G401 (cell line): ENCODE results near the gene ELK4. TPM values are rescaled to one million over a fixed set of nuclear protein-coding genes. Genes with fewer than 3 reads are reported as not detected.
A peak's percentile ranks its signal among the peaks of the same experiment; 100 is the strongest.
"Not testable (repeated sequence)": the region's sequence is repeated elsewhere in the genome, so short reads cannot be mapped to it uniquely, and the experiment has no call there.

Experiments
- DNase-seq: peaks from one replicate; pipeline ENCODE4 v3.0.0-alpha.2; 2015; ENCODE audit warnings: low spot score
- in situ Hi-C: cut with HindIII; loops from 2 replicates; pipeline ENCODE4 v1.10.0; 2016; ENCODE audit warnings: low sequenced_read_pairs, mixed read lengths
- total RNA-seq: library from RNA; depleted of rRNA; stranded (reverse); fragments of >200 nt; shearing (Covaris generic); gene quantifications from 2 replicates; pipeline ENCODE4 v1.2.3, GENCODE V29; 2014

ELK4 gene
- total RNA-seq, 1 experiment from 2014 or later = 5.1 TPM

DNA sequence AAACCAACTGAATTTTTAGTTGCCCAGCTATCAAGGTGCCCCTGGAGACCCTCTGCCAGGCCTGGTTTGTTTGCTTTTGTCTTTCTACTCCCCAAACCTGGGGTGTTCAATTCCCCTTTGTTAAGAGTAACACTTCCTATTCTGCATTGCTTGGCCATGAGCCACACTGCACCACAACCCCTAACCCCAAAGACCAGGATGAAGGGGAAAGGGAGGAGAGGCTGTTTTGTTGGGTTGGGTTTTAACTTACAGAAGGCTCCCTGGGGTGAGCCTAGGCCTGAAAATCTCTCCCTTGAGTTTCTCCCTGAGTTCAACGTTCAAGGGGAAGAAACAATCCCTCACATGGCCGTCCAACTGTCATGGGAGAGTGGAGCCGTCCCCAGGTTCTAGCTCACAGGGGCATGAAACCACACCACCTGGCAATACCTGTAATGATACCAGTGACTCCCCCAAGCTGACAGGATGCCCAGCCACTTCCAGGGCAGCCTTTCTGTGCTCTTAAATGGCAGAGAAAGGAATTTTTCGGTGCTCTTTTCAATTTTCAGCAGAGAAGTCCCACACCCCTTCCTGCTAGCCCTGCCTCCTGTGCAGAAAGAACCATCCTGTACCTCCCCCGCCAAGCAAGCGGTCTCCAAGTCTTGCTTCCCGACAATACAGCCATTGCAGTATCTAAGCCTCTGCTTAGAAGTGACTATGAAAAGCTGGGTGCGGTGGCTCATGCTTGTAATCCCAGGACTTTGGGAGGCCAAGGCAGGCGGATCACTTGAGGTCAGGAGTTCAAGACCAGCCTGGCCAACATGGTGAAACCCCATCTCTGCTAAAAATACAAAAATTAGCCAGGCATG lies 33.6 kb upstream of the ELK4 start:
- in situ Hi-C loops = no loop called here
- no peak for DNase-seq

DNA sequence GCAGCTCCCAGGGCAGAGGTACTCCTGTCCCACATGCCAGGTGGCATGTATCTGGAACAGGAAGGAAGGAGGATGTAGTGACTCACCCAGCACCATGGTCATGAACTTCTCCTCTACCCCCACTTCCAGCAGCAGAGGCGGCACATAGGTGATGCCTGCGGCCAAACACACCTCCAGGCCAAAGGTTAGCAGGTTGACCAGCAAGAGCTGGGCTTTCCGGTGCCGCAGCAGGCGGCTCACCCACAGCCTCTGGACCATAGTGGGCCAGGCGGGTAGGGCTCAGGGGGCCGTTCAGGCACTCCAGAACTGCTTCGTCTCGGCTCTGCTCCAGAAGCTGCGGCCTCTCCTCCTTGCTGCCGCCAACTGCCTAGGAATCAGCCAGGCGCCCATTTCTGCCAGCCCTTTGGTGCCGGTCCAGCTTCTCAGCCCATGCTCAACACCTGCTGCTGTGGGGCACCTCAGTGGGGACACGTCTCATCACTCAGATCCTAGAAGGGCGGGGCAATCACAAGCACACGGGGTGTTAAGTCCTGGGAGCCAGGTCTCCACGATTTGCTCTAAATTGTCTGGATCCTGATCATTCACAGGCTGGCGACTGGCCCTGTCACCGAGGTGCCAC lies 32.7 kb upstream of the ELK4 start:
- DNase-seq = peak; percentile 45
- in situ Hi-C loops = no loop called here

DNA sequence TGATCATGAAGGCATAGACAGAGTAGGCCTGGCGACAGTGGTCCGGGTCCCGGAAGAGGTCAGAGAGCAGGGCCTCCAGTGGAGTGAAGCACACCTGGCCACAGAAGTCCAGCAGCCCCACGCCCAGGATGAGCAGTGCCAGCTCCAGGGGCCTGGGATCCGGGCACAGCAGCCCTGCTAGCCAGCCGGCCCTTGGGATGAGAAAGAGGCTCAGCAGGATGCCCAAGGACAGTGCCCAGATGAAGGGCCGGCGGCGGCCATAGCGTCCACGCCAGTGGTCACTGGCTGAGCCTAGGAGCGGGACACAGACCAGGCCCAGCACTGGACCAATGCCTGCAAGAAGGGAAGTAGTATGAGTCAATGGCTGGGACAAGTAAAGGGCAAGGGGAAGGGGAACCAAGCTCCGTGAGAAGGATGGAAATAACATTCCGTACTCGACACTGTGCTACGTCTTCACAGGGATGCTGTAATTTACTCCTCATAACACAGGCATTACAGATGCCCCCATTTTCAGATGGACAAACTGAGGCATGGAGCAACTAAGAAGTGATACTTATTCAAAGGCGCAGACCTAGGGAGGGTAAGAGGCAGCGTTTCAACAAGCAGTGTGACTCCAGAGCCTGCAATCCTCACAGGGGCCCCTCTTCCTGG lies 31.6 kb upstream of the ELK4 start:
- DNase-seq = no peak
- in situ Hi-C loops = no loop called here

DNA sequence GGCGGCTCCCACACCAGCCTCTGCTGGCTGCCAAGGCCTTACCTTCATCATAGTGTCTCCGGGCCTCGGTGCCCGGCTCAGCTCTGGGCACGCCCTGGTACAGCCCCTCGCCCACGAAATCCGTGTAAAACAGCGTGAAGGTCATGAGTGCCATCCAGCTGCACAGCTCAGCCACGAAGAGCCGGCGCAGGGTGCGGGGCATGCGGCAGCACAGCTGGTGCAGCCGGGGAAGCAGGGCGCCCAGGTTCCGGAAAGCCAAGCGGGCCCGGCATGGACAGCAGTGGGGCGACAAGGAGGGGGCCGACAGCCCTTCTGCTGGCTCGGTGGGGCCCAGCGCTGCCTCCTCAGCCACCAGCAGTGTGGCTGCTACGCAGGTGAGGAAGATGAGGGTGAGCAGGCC lies 31.0 kb upstream of the ELK4 start:
- in situ Hi-C loops = no loop called here
- DNase-seq = no peak

DNA sequence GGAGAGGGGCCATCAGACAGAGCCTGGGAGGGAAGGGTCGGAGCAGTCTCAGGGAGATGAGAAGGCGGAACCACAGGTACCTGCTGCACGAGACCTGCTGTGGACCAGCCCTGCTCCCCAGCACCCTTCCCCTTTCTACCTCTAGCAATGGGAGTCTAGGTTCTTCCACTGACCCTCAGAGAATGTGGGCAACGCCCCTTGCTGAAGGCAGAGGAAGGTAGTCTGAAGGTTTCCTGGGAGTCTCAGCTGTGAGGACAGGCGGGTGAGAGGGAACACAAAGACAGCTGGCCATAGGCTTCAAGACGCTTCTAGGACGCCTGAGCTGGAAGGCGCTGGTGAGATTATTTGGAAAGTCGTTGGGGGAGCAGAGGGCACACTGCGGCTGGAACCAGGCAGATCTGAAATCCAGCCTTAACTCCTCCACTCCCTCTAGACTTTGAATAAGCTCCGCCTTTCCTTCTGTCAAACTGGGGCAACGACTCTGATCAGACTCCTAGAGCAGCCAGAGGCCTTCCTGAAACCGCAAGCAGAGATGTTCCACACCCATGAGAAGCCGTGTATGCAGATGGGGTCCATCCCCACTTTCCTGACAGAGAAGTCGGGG lies 30.4 kb upstream of the ELK4 start:
- in situ Hi-C loops = no loop called here
- peak; percentile 72 for DNase-seq

DNA sequence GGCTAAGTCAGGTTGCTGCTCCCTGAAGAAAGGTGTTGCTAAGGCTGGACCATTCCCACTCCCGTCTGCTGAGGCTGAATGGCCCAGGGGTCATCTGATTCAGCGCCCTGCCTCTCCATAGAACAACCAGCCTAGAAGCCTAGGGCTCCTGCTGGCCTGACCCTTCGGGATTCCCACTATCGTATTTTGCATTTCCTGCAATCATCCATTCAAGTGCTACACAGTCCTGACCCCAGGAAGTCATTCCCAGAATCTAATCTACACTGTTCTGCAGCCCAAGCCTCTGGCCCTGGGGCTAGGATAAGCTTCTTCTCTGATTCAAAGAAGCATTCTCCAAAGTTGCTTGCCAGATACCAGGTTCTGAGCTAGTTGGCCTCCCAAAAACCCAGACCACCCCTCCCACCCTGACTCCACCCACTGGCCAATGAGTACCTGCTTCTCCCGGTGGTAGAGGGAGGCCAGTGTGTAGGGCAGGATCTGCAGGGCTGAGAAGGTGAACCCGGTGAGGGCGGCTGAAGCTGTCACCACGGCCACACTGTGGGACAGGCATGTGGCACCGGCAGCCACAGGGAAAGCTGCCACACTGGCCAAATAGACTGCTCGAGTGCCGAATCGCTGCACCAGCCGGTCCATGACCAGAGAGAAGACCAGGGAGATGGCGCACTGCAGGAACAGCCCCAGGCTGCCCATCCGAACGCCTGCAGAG lies 29.8 kb upstream of the ELK4 start:
- peak; percentile 39 for DNase-seq
- in situ Hi-C loops = no loop called here

DNA sequence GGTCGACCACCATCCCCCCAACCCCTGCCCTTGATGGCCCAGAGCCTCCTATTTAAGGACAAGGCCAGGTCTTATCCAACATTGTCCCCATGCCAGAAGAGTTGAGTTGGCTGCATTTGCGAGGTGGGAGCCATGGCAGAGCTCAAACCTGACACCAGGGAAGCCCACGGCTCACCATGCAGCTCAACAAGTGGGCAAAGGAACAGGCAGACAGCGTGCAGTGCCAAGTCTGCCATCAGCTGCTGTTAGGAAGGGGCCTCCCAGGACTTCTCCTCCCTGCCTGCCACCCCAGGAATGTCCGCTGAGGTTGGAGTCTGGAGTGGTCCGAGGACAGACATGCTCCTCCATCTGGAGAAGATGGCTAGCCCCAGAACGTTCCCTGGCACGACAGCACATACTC lies 28.6 kb upstream of the ELK4 start:
- DNase-seq = no peak
- in situ Hi-C loops = no loop called here

DNA sequence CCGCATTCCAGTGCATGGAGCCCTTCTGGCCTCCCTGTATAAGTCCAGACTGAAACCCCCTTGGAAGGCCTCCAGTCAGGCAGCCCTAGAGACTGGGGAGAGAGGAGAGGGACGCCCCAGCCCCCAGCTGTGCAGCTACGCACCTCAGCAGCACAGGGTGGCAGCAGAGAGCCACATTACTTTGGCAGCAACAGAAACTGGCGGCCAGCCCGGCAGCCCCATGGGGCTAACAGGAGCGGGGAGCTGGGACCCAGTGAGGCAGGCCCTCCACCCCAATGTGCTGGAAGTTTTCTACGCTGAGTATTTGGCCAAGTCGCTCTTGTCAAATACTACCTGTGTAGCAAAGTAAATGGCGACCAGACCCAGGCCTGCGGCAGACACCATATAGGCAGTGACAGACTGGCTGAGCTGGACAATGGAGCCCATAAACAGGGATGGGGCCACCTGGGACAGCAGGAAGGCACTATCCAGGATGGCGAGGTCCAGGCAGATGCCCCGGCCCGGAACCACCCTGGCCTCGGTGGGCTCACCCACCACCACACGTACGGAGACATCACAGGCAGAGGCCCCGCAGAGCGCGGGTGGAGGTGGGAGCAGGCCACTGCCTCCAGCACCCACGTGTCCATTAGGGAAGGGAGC lies 27.3 kb upstream of the ELK4 start:
- in situ Hi-C loops = no loop called here
- peak; percentile 82 for DNase-seq

DNA sequence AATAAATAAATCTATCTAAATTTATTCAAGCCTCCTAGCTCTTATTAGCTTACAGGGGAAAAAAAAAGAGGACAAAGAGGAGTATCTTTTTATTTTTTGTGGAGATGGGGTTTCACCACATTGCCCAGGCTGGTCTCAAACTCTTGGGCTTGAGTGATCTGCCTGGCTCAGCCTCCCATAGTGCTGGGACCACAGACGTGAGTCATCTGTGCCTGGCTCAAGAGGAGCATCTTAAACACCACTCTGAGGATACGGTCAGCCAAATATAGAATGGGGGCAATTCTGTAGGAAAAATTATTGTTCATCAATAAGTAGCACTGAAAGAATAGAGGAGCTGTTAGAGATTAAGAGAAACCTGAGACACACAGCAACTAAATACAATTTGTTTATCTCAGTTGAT lies 24.4 kb upstream of the ELK4 start:
- in situ Hi-C loops = no loop called here
- no peak for DNase-seq

DNA sequence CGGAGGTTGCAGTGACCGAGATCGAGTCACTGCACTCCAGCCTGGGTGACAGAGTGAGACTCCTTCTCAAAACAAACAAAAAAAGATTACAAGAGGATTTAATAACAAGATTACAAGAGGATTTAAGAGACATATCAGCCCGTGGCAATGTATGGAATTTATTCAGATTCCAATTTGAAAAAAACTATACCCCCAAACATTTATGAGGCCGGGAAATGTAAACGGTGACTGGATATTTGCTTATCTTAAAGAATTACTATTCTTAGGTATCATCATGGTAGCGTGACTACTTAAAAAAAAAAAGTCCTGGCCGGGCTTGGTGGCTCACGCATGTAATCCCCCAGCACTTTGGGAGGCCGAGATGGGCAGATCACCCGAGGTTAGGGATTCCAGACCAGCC lies 21.2 kb upstream of the ELK4 start:
- in situ Hi-C loops = no loop called here
- DNase-seq = no peak

DNA sequence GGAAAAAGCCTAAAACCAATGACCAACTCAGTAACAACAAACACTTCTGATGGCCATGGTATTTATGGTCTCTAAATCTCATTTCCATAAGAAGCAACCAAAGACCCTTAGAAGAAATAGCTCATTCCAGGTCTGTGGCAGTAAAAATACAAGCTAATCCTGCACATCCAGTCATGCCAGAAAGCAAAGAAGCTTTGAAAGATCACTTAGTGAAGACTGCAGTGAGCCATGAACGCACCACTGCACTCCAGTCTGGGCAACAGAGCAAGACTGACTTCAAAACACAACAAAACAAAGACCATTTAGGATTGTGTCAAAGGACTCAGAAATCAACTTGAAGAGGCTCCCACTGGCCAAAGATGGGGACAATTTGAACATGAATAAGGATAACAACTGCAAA lies 18.4 kb upstream of the ELK4 start:
- DNase-seq = no peak
- in situ Hi-C loops = no loop called here

DNA sequence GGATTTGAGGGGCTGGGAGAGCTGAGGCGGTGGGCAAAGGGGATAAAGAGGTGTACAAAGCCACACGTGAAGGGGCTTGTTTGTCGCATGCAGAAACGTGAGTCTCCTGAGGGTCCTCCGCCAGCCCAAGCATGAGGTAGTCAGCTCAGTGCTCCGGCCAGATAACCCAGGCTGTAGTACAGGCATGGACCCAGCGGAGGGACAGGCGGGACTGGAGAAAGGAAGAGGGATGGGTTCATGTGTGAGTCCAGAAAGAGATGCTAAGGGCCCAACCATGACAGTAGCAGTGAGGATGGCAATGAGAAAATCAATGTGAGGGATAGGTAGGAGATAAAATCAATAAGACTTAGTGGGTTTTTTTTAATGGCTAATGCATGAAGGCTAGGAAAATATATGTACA lies 13.7 kb upstream of the ELK4 start:
- in situ Hi-C loops = no loop called here
- DNase-seq = no peak

DNA sequence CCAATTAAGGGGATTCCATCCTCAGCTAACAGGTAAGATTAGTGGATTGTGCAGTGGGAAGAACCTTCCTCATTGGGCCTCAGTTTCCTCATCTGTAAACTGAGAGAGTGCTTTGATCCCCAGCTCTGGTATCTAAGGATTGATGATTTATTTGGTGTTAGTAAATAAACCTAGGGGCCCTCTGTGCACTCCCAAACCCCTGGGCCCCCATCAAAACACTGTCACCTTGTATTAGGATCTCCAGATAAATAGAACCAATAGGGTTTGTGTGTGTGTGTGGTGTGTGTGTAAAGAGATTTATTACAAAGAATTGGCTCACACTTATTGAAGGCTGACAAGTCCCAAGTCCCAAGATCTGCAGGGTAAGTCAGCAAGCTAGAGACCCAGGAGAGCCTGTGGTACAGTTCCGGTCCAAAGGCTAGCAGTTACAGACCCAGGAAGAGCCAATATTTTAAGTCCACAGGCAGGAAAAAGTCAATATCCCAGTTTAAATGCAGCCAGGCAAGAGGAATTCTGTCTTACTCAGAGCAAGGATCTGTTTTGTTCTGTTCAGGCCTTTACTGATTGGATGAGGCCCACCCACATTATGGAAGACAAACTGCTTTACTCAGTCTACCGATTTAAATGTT lies 11.0 kb upstream of the ELK4 start:
- in situ Hi-C loops = no loop called here

DNA sequence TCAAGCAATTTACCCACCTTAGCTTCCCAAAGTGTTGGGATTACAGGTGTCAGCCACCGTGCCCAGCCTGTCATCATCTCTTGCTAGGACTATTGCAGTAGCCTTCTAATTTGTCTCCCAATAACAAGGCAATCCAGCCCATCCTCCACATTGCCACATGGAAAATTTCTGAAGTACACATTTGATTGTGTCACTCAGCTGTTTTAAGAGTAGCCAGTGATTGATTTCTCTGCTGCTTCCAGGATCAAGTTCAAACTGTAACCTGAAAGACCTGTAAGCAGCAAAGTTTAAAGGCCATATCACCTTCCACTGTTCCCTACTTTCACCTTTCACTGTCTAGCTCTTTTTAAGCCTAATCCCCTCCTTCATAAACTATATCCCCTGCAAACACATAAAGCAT lies 7.8 kb upstream of the ELK4 start:
- in situ Hi-C loops = no loop called here
- no peak for DNase-seq

More for the DNA sequence above, 11.0 kb upstream of the ELK4 start:
- no peak for DNase-seq

DNA sequence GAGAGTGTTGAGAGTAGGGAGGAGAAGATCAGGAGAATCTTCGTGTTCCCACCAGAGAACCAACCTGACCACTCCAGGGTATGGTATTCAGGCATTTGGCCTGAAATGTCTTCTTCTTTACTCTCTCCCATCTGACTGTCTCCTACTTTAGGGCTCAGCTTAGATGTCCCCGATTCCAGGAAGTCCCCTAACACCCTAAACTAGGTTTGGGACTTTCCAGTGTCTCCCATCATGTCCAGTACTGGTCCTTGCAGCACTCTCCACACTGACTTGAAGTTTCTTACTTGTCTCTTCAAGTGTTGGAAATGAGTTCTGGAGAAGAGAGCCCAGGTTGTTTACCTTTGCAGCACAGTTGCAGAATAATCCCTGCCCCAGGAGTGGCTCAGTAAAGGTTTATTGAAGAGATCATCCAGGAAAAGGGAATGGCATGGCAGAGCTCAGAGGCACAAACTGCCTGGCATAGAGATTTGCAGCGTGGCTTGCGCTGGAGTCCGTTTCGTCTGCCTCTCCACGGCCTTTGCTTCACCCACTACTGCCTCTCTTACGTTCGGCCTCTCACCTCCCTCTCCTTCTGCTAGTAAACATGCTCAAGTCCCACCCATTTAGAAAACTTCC lies 6.2 kb upstream of the ELK4 start:
- DNase-seq = no peak
- in situ Hi-C loops = no loop called here

DNA sequence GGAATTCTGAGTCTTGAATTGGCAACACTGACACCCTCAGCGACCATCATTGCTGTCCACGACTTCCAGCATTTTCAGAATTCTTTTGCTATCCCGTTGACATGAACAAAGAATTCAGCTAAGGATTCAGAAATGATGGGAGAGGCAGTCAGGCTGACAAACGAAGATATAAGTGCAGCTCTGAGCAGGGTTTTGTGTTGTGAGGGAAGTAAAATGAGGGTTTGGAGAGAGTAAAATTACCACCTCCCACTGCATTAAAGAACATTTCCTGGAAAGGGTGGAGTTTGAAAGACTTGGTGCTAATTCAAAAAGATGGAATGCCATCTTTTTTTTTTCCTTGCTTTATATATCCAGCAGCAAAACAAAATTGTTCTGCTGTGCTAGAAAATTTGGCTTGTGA lies 4.9 kb upstream of the ELK4 start:
- in situ Hi-C loops = no loop called here
- no peak for DNase-seq

DNA sequence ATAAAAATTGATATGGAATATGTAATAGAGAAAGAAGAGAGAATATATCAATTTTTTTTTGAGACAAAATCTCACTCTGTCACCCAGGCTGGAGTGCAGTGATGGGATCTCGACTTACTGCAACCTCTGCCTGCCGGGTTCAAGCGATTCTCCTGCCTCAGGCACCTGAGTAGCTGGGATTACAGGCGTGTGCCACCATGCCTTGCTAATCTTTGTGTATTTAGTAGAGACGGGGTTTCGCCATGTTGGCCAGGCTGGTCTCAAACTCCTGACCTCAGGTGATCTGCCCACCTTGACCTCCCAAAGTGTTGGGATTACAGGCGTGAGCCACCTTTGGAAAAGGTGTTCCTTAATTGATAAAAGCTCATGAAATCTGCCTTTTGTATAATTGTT lies 4.3 kb upstream of the ELK4 start:
- in situ Hi-C loops, DNase-seq: not testable (repeated sequence)

DNA sequence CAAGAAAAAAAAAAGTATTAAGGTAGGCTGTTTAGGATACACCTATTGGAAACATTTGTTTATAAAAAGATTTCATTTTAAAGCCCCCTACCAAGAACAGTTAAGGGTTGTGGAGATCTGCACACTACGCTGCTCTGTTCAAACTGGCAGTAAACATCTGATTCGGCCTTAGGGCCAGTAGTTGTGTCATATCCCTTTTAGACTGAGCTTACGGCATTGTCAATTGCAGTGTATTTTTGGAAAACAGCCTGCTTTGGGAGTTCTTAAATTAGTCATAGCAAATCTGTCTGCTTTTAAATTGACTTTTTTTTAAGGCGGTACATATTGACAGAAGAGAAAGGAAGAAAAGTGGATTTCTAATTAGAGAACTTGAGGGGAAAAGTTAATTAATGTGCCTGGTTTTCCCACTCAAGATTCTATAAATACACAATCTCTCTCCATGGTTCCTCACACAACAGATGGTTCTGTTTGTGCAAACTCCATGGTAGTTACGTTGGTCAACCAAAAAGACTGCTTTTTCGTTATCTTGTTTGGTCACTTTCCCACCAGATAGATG lies 1.7 kb upstream of the ELK4 start:
- in situ Hi-C loops = no loop called here
- peak; percentile 74 for DNase-seq
